ENCODE measurements around the gene DPYSL4. TPM values are rescaled to one million over a fixed set of nuclear protein-coding genes. Genes with fewer than 3 reads are reported as not detected.
A peak's percentile ranks its signal among the peaks of the same experiment; 100 is the strongest.

The DPYSL4 gene
- 10 to 100 TPM; 19.9 to 22.2 TPM for total RNA-seq

DNA sequence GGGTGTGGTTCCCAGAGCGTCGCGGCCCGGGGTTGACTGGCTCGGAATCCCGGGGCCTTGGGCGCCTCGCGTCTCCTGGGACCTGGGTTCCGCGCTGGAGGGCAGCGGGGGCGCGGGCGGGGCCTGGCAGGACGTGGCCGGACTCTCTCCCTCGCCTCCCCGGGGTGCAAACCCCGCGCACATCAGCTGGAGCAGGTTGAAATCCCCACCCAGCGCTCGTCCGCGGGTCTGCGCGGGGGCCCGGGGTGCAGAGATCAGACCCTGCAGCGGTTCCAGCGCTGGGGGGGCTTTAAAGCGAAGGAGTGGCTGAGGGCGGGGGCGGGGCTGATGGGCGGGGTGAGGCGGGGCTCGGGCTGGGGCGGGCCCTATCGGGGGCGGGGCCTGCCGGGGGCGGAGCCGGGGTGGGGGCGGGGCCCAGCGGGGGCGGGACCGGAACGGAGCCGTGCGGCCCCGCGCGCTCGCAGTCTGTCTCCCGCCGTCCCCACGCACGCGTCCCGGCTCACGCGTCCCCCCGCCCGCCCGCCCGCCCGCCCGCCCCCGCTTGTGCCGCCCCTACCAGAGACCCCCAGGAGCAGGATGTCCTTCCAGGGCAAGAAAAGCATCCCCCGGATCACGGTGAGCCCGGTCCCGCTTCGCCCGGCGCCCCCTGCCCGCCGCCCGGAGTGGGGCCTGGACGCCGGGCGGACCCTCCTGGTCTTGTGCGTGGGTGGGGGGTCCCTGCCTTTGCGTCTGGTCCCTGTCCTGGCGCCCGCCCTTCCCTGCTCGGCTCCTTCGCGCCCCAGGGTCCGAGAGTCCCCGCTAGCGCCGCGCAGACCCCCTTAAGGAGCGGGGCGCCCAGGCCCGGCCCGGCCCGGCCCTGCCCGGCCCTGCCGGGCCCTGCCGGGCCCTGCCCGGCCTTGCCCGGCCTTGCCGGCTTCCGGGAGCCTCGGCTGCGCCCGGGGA lies at the start of gene DPYSL4:
Gene DPYSL4 (plus strand): TSS at position 461 of the 942 bp plus-strand sequence. CDS start 116 bp downstream, at position 577.
- H3K4me3 Mint-ChIP-seq: peak within 1 kb of the TSS; percentile 59

DNA sequence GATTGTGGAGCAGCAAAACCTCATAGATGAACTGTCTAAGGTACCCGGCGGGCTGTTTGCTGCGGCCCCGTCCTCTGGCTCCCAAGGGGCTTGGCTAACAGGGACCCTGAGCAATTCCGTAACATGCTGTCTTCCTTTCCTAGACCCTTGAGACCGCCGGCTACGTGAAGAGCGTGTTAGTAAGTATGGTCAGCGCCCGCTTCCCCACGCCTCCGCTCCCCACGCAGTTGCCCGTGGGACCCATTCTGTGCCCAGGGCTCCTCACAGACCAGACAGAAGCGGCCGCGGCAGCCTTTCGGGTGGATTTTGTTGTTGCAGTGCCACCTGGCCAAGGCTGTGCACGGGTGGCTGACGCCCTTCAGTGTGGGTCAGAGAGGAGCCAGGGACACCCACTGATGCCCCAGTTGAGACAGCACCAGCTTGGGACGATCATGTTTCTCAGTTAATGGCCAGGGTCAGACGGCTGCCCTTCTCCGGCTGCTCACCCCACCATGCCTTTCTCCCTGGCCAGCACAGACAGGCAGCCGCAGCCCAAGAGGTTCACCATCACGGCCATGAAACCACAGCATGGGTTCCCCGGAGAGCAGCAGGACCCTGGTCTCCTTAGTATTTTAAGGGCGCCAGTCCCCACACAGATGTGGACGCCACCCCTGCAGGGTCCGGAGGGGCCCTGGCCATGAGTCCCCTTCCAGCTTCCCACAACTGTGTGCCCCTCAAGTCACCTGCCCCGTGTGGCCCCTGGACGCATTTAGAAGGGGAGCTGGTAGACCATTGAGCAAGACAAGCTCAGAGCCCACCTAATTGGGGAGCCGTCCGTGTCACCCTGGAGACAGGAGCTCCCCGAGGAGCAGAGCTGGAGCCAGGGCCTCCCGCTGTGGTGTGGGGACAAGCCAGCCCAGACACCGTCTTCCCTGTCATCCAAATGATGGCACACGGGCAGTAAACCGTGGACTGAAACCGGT lies 49.4 kb upstream of the DPYSL4 start:
- Mint-ChIP-seq H3K4me3 (no peak overlapping the region), H3K27me3 (peaks cover 5% of the 10 kb centered on the region), H3K9me3 (no peaks in the 10 kb centered on the region), H3K4me1 (no peaks in the 10 kb centered on the region), H3K36me3 (no peaks in the 10 kb centered on the region), H3K27ac (no peak overlapping the region)
- DNase-seq: no peak

More for the DNA sequence above, at the start of gene DPYSL4:
- DNase-seq: peak; percentile 23
- Mint-ChIP-seq H3K27ac (no peak within 1 kb of the TSS), H3K27me3 (peaks cover 41% of the 10 kb centered on the region), H3K9me3 (peaks cover 2% of the 10 kb centered on the region), H3K4me1 (peaks cover 4% of the 10 kb centered on the region), H3K36me3 (peaks cover 8% of the 10 kb centered on the region)

DNA sequence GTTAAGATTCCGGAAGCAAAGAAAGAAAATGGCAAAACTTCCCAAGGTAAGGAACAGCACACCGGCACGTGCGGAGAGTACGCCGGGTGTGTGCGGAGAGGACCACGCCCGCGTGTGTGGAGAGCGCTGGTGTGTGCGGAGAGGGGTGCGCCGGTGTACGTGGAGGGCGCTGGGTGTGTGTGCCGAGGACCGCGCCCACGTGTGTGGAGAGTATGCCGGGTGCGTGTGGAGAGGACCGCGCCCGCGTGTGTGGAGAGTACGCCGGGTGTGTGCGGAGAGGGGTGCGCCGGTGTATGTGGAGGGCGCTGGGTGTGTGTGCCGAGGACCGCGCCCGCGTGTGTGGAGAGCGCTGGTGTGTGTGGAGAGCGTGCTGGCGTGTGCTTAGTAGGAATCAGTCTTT lies 48.6 kb upstream of the DPYSL4 start:
- Mint-ChIP-seq H3K4me3 (no peak overlapping the region), H3K27ac (no peak overlapping the region), H3K9me3 (no peaks in the 10 kb centered on the region), H3K36me3 (no peaks in the 10 kb centered on the region), H3K4me1 (no peaks in the 10 kb centered on the region), H3K27me3 (peaks cover 9% of the 10 kb centered on the region)
- no peak for DNase-seq

DNA sequence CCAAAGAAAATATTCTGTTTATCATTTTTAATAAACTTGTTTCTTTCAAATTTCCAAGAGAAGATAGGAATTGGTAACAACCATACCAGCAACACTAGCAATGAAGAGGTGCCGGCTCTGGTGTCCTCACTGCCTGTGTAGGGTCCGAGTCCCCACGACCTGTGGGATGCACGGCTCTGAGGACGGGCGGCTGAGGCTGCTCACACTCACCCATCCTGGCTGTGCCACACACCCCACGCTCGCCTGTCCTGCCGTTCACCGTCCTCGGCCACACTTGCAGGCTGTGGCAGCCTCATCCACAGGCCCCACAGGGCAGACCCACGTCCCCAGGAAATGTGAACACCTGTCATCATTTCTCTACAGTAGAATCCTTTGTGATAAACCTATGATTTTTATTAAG lies 48.2 kb upstream of the DPYSL4 start:
- no peaks in the 10 kb centered on the region for H3K36me3 Mint-ChIP-seq
- DNase-seq: no peak
- H3K27ac Mint-ChIP-seq: no peak overlapping the region
- H3K4me1 Mint-ChIP-seq: no peaks in the 10 kb centered on the region
- H3K27me3 Mint-ChIP-seq: peaks cover 13% of the 10 kb centered on the region
- no peaks in the 10 kb centered on the region for H3K9me3 Mint-ChIP-seq
- H3K4me3 Mint-ChIP-seq: no peak overlapping the region

DNA sequence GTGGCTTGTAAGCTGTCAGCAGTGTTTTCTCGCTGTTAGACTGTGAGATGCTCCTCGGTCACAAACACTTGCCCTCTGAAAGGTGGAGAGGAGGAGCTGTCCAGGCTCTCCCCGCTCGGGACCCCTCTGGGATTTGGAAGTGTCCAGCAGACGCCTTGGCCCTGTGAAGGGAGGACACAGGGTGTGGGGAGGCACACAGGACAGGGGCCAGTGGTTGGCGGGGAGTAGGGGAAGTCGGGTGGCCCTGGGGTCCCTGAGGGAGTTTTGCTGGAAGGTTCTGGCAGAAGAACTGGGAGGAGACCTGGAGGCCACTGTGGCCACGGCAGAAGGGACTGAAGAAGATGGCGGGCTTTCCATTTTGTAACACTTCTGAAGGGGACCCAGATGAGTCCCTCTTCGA lies 47.2 kb upstream of the DPYSL4 start:
- no peak for DNase-seq
- H3K9me3 Mint-ChIP-seq: no peaks in the 10 kb centered on the region
- H3K27ac Mint-ChIP-seq: no peak overlapping the region
- H3K27me3 Mint-ChIP-seq: peaks cover 8% of the 10 kb centered on the region
- H3K4me1 Mint-ChIP-seq: no peaks in the 10 kb centered on the region
- no peak overlapping the region for H3K4me3 Mint-ChIP-seq
- H3K36me3 Mint-ChIP-seq: no peaks in the 10 kb centered on the region

DNA sequence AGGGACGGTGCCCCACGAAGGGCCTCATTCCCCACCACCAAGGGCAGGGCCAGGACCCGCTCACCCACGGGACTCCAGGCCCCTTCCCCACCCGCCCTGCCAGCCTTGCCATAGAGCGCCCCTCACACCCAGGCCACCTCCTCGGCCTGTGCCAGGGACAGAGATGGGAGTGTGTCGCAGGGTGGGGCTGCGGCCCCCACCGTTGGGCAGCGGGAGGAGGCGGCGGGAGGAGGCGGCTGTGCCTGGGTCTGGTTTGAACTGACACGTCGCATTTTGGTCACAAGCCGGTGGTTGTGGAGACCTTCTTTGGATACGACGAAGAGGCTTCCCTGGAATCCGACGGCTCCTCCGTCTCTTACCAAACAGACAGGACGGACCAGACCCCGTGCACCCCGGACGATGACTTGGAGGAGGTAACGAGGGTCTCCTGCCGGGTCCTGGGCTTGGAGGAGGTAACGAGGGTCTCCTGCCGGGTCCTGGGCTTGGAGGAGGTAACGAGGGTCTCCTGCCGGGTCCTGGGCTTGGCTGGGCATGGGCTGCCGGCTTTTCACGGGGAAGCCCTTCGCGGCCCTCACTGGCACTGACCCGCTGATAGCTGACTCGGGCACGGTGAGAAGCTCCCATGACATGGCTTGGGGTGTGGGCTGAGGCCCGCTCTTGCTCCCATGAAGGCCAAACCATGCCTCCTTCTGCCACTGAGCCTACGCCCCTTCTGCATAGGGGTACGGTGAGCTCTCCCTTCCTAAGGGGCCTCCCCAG lies 46.4 kb upstream of the DPYSL4 start:
- DNase-seq: no peak
- H3K4me3 Mint-ChIP-seq: no peak overlapping the region
- H3K27me3 Mint-ChIP-seq: peaks cover 8% of the 10 kb centered on the region
- no peaks in the 10 kb centered on the region for H3K36me3 Mint-ChIP-seq
- no peaks in the 10 kb centered on the region for H3K9me3 Mint-ChIP-seq
- H3K4me1 Mint-ChIP-seq: no peaks in the 10 kb centered on the region
- H3K27ac Mint-ChIP-seq: no peak overlapping the region

DNA sequence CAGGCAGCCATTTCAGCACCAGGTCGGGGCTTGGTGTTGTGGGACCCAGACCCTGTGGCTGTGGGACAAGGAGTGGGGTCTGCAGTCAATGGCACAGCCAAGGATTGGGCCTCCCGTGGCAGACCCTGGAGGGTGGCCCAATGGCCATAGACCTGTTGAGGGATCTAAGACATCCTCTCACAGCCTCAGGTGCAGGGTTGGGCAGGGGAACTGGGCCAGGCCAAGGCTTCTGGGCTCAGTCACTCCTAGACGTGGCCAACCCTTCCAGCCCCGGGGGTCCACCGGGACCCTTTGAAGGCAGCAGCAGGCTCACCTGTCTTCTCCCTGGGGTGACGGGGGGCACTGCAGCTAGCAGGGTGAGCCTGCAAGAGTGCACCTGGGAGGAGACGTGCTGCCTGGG lies 45.7 kb upstream of the DPYSL4 start:
- H3K4me3 Mint-ChIP-seq: no peak overlapping the region
- no peaks in the 10 kb centered on the region for H3K9me3 Mint-ChIP-seq
- H3K27ac Mint-ChIP-seq: no peak overlapping the region
- no peaks in the 10 kb centered on the region for H3K4me1 Mint-ChIP-seq
- no peaks in the 10 kb centered on the region for H3K36me3 Mint-ChIP-seq
- H3K27me3 Mint-ChIP-seq: peaks cover 8% of the 10 kb centered on the region
- DNase-seq: no peak

DNA sequence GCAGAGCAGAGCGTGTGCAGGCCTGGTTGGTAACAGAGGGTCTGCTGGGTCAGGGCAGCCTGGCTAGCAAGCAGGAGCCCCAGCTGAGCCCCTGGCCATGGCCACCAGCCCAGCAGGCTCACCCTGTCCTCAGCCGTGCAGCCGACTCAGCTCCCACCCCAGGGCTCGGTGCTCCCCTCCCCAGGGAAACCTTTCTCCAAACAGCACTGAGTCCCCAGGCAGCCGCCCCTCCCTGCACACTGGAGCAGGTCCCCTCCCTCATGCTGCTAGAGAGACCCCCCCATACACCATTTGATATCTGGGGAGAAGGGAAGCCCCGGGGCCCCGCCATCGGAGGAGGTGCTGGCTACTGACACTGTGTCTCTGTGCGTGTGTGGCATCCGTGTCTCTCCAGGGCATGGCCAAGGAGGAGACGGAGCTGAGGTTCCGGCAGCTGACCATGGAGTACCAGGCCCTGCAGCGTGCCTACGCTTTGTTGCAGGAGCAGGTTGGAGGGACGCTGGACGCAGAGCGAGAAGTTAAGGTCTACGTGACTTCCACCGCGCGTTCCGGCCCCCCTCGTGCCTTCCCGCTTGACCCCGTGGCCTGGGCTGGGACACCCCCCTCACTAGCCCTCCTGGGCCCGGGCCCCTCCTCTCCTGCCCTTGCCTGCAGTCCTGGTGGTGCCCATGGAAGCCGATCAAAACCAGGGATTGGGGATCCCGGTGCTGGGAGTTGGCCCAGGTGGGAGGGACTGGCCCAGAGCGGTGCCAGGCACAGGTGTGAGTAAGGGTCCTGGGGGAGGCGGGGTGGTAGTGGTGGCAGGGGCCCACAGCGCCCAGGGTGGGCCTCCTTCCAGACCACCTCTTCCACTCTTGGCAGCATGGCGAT lies 45.0 kb upstream of the DPYSL4 start:
- Mint-ChIP-seq H3K27me3 (peaks cover 8% of the 10 kb centered on the region), H3K4me3 (no peak overlapping the region), H3K36me3 (no peaks in the 10 kb centered on the region), H3K9me3 (no peaks in the 10 kb centered on the region), H3K4me1 (no peaks in the 10 kb centered on the region), H3K27ac (no peak overlapping the region)
- DNase-seq: no peak

DNA sequence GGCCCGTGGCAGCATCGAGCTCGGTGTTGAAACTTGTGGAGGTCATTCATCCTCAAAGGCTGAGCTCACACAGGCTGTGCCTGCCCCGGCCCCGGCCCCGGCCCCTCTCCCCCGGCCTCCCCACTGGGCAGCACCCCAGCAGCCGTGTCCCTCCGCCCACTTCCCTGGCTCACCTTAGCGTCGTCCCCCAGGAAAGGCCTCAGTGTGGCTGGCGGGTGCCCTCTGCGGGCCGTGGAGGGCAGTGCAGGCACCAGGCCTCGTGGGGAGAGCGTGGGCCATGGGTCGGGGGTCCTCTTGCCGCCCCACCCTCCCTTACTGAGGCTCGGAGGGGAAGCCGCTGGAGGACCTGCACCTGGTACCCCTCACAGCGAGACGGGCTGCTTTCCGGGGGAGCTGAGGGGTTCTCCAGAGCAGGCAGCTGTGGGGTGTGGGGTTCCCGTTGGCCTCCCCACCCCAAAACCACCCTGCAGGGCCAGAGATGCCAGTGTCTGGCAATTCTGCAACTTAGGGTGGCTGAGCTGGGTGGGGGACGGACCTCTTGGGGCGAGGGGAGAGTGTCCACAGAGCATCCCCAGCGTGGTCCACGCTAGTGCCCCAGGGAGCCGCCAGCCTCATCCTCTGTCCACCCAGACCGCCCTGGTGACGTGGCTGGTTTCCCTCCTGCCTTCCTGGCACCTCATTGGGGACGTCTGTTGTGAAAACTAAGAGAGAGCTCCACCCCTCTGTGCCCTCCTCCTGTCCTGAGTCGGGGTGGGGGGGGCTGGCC lies 44.2 kb upstream of the DPYSL4 start:
- H3K4me3 Mint-ChIP-seq: no peak overlapping the region
- no peaks in the 10 kb centered on the region for H3K9me3 Mint-ChIP-seq
- no peaks in the 10 kb centered on the region for H3K4me1 Mint-ChIP-seq
- no peaks in the 10 kb centered on the region for H3K36me3 Mint-ChIP-seq
- peaks cover 8% of the 10 kb centered on the region for H3K27me3 Mint-ChIP-seq
- no peak overlapping the region for H3K27ac Mint-ChIP-seq
- DNase-seq: peak; percentile 60

DNA sequence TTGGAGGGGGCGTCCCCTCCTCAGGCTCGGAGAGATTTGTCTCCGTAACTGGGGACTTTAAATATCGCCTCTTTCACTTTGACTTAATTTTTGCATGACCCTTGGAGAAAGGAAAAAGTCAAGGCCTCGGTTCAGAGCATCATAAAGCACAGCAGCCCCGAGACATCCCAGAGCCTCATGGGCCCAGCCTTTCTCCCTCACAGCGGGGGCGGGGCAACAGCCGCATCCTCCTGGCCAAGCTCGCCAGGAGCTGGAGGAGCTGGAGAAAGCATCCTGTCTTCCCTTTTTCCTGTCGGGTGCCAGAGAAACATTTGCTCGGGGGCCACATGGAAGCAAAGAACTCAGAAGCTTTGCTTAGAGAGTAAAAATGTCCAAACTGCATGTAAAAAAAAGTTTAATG lies 43.6 kb upstream of the DPYSL4 start:
- H3K27me3 Mint-ChIP-seq: peaks cover 8% of the 10 kb centered on the region
- H3K4me1 Mint-ChIP-seq: no peaks in the 10 kb centered on the region
- H3K36me3 Mint-ChIP-seq: no peaks in the 10 kb centered on the region
- no peaks in the 10 kb centered on the region for H3K9me3 Mint-ChIP-seq
- no peak overlapping the region for H3K4me3 Mint-ChIP-seq
- DNase-seq: no peak
- H3K27ac Mint-ChIP-seq: no peak overlapping the region

DNA sequence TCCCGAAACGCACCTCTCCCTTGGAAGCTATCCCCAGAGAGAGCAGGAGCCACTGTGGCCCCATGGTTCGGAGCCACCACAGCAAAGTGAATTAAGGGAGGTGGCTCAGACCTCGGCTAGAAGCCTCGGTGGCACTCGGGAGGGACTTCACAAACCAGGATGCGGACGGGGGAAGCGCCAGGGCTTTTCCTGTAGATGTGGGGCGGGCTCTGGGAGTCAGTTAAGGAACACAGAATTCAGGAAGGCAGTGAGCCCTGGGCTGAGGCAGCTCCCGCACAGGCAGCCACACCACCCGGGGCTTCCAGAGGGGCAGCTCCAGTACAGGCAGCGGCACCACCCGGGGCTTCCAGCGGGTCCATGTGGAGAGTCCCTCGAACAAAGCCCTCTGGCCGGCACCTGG lies 42.7 kb upstream of the DPYSL4 start:
- no peaks in the 10 kb centered on the region for H3K36me3 Mint-ChIP-seq
- no peak overlapping the region for H3K4me3 Mint-ChIP-seq
- no peak overlapping the region for H3K27ac Mint-ChIP-seq
- H3K4me1 Mint-ChIP-seq: no peaks in the 10 kb centered on the region
- peaks cover 8% of the 10 kb centered on the region for H3K27me3 Mint-ChIP-seq
- no peak for DNase-seq
- no peaks in the 10 kb centered on the region for H3K9me3 Mint-ChIP-seq

DNA sequence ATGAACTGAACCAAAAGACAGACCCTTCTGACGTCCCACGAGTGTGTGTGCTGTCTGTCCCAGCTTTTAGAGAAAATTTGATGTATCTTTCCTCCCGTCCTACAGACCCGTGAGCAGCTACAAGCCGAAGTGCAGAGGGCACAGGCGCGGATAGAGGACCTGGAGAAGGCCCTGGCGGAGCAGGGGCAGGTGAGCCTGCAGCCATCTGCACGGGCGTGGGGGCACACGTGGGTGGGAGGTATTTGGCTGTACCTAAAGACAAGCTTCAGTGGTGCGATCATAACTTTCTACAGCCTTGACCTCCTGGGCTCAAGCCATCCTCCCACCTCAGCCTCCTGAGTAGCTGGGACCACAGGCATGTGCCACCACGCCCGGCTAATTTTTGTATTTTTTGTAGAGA lies 41.7 kb upstream of the DPYSL4 start:
- Mint-ChIP-seq H3K27ac (no peak overlapping the region), H3K4me3 (no peak overlapping the region), H3K4me1 (no peaks in the 10 kb centered on the region), H3K9me3 (no peaks in the 10 kb centered on the region), H3K27me3 (peaks cover 8% of the 10 kb centered on the region), H3K36me3 (no peaks in the 10 kb centered on the region)
- no peak for DNase-seq

DNA sequence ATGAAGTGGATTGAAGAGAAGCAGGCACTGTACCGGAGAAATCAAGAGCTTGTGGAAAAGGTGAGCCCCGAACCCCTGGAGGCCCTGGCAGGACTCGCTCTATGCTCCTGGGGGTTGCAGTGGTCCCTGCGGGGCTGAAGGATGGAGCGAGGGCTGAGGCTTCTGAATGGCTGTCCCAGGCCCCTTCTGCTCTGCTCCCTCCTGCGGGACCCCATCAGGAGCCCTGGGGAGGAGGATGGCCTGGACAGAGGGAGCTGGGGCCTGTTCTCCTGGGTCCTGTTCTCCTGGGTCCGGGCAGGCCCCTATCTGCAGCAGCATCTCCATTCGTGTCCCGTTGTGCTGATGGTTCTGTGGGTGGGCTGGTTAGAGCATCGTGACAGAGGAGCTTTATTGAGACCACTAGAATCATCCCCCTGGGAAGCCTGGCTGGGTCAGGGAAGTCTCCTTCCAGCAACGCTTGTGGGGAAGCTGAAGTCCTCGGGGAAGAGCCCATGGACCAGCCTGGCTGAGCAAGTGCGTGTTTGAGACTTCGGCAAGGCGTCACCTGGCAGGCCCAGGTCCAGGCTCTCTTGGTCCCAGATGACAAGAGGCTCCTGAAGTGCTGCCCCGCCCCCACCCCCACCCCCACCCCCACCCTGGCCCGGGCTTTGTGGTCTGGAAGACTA lies 41.1 kb upstream of the DPYSL4 start:
- no peaks in the 10 kb centered on the region for H3K36me3 Mint-ChIP-seq
- H3K27me3 Mint-ChIP-seq: peaks cover 8% of the 10 kb centered on the region
- no peak for DNase-seq
- H3K4me3 Mint-ChIP-seq: no peak overlapping the region
- H3K9me3 Mint-ChIP-seq: no peaks in the 10 kb centered on the region
- no peaks in the 10 kb centered on the region for H3K4me1 Mint-ChIP-seq
- H3K27ac Mint-ChIP-seq: no peak overlapping the region

Measured in activated naive CD8-positive, alpha-beta T cell treated with anti-CD3 and anti-CD28 coated beads for 36 hours (primary cell).